NCI-H2196 (cell line): ENCODE data around the gene WDR82.

Source experiments
- DNase-seq: peaks from one replicate; lab custom pipeline; 2025; ENCODE audit not compliant: unreplicated experiment; lab: John Stamatoyannopoulos, UW

The WDR82 gene

DNA sequence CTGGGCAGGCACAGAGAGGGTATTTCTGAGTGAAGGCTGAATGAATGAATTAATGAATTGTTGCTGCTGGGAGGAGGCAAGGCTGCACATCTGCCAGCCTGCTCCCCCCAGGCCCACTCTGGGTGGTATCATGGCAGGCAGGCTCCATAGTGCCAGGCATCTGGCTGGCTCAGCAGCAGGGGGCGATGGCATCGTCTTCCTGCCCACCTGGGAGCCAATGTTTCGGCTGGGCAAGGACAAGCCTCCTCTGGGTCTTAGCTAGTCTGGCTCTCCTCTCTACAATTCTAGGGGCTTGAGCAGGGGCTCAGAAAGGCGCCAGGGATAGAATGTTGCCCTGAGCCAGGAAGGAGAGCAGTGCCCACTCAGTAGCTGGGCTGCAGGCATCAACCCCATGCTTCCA lies 51.3 kb downstream of the WDR82 start:
- DNase-seq, result no peak

DNA sequence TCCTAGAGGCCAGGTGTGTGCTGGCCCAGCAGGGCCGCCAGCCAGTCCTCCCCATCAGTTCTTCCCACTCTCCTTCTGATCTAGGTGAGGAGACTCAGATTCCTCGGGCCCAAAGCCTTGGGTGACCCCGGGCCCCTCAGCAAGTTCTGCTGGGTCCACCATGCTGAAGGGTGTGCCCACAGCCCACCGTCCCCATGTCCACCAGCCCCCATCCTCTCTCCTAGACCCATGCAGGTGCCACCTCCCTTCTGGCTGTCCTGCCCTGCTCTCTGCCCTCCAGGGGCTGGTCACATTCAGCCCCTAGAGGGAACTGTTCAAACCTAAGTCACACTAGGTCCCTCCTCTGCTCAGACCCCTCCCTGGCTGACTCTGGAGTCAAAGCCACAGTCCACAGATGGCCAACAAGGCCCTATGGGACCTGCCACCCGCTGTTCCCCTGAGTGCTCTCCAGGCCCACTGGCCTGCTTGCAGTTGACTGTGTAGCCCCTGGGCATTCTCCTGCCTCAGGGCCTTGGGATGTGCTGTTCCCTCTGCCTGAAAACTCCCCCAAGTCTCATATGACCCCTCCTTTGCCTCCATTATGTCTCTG lies 52.1 kb downstream of the WDR82 start:
- DNase-seq, result no peak

DNA sequence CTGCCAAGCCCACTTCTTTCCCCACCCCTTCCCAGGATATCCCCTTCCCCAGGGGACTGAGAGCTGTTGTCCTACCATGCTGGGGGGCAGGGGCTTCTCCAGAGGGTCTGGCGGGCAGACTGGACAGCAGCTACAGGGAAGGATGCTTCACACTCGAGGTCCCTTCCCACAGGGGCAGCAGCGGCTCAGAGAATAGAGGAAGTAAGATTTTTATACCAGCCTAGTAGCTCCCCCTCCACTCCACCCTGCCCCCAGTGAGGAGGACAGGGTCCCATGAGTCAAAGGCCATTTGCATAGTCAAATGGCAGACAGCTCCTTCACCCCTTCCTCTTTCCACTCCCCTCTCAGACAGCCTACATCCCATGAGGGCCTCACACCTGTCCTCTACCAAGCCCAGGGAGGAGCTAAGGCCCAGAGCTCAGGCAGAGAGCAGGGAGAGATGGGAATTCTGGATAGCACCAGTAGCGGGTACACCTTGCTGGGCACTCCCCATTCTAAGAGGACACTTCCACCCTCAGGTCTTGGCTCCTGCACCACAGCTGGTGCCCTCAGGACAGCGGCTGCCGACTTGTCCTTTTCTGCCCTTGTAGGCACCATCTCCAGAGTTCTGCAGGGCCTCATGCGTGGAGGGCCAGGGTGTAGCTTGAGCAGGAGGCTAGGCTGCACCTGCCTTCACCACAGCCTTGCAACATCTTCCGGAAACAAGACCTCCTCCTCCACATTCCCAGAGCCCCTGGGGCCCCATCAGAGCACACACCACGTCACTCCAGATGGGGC lies 52.8 kb downstream of the WDR82 start, which contains the start of gene TLR9:
TSS of gene TLR9 (minus strand) at position 194 of the 777 bp plus-strand sequence. CDS start at position 78, 116 bp downstream.
- no peak for DNase-seq

DNA sequence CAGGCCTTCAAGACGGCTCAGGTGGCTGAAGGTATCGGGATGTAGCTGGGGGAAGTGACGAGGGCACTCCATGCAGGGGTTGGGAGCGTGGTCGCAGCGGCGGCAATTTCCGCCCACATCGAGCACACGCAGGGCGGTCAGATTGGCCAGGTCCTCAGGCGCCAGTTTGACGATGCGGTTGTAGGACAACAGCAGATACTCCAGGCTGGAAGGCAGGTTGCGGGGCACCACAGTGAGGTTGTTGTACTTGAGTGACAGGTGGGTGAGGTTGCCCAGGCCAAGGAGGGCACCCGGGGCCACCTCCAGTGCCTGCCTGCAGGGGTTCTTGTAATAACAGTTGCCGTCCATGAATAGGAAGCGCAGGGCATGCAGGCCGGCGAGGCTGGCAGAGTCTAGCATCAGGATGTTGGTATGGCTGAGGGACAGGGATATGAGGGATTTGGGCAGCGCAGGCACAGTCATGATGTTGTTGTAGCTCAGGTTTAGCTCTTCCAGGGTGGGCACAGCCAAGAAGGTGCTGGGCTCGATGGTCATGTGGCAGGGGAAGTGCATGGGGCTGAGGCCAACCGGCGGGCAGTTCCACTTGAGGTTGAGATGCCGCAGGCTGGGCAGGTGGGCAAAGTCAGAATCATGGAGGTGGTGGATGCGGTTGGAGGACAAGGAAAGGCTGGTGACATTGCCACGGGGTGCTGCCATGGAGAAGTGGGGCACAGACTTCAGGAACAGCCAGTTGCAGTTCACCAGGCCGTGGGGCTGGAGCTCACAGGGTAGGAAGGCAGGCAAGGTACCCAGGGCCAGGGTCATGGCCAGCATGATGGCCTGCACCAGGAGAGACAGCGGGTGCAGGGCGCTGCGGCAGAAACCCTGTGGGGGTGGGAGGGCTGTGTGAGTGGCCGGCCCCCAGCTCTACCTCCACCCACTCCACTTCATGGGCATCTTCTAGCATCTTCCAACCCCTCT lies 54.7 kb downstream of the WDR82 start:
- no peak for DNase-seq

- no peak for DNase-seq
Measured at GRCh38 chr3:52222319-52223221, 55.9 kb downstream of the WDR82 start.

- DNase-seq, result peak; percentile 16
Measured at GRCh38 chr3:52221563-52222318, 56.7 kb downstream of the WDR82 start.

DNA sequence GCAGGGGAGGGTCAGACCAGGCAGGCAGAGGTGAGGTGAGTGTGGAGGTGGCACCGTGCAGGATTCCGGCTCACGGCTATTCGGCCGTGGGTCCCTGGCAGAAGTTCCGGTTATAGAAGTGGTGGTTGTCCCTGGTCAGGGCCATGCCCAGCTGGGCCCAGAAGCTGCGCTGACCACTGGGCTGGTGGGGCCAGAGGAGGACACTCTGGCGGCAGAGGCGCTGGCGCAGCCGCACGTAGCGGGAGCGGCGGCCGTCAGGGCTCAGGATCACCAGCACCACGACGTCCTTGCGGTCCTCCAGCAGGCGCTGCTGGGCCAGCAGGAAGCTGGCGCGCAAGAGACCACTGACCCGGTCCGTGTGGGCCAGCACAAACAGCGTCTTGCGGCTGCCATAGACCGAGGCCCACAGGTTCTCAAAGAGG lies 57.3 kb downstream of the WDR82 start:
- no peak for DNase-seq

DNA sequence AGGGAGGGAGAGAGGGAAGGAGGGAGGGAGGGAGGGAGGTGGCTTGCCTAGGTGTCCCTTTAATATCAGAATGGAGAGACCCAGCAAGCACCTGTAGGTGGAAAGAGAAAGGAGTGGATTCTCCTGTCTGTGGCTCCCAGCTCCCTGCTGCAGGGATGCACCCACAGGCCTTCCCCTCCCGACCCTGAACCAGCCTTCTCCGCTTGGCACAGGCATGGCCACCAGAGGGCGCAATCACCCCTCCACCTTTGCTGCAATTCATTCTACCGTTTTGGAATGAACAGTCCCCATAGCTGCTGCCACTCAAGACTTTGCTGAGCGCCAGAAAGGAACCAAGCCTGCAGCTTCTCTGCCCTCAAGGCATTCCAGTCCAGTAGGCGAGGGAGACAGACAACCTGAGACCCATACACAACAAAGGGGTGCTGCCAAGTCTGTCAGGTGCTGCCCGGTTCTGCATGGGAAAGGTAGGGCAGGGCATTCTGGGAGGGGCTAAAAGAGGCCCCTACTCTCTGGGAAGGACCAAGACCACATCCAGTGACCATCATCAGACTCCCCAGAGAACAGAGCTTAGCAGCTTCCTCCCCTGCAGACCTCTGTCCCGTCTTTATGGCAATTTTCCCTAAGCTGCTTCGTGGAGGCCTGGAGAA lies 57.9 kb downstream of the WDR82 start:
- DNase-seq, result peak; percentile 53

DNA sequence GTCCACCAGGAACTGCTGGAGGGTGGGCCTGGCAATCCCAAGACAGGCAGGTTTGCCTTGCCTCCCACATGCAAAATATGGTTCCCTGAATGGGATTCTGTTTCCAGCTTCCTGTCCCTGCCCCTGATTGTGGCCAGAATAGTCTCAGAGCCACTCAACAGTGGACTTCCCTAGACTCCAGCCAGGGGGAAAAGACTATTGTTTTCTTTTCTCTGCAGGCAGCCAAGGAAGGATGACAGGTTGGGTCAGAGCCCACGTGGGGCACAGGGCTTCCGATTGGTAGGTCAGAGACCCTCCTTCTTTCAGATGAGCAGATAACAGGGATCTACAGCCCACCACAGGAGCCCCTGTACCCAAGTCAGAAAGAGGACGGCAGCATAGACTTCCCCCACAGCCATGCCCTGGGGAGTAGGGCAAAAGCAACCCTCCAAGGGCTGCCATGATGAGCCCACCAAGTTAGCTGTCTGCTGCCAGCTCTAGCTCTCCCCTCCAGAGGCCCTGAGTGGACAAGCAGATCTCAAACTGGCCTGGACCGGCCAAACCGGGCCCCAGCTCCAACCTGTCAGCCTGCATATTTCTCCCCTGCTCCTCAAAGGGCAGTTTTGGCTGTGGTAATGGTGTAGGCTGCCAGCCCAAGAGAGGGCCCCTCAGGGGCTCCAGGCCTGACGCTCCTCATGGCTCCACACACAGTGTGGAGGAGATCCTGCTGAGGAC lies 59.4 kb downstream of the WDR82 start:
- DNase-seq, result no peak

GRCh38 chr3:52218454-52218853 lies 60.0 kb downstream of the WDR82 start:
- no peak for DNase-seq

DNA sequence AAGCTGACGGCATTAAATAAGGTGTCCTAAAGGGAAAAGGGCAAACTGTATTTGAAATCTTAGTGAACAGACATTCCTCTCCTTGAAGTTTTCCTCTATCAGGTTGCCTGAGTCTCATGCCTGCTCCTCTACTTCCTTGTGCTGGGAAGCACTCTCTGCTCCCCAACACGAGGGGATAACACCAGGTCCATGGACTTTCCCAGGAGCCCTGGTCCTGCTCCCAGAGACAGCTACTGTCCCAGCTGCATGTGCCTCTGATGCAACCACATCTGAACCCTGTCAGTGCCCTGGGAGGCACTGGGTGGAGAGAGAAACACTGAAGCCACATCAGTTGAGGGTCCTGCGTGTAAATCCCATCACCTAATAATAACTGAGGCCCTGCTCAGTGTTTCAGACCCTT lies 60.4 kb downstream of the WDR82 start:
- DNase-seq, result no peak

DNA sequence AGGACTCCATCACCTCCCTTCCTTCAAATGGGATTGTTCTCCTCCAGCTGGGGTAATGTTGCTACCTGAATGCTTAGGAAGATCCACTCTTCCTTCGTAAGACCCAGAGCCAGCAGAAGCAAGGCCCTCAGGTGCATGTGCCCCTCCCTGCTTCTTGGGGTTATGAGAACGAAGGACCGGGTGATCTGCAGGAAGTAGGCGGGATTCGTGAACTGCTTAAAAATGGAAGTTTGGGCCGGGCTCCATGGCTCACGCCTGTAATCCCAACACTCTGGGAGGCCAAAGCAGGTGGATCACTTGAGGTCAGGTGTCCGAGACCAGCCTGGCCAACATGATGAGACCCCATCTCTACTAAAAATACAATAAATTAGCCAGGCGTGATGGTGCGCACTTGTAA lies 61.0 kb downstream of the WDR82 start:
- no peak for DNase-seq

- peak; percentile 85 for DNase-seq
Measured at GRCh38 chr3:52216585-52217408, 61.7 kb downstream of the WDR82 start.

DNA sequence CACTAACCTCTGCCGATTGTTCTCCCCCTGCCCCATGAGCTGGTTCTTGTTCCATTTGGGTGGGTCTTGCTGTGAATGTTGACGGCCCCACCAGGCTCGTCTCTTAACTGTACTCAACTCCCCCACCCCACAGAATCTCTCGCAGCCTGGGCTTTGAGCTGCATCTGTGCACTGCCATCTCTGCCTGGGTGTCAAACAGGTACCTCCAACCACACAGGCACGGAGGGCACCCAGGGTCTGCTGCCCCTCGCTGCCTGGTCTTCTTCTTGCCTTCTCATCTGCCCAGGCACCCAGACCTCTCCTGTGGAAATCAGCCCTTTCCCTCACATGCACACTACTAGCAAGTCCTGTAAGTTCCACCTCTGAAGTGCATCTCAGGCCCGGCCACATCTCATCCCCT lies 63.1 kb downstream of the WDR82 start:
- DNase-seq, result no peak

GRCh38 chr3:52213901-52214300 lies 64.5 kb downstream of the WDR82 start:
- DNase-seq, result no peak

GRCh38 chr3:52213005-52213404 lies 65.4 kb downstream of the WDR82 start:
- no peak for DNase-seq

- DNase-seq, result no peak
Measured at GRCh38 chr3:52211268-52211891, 67.1 kb downstream of the WDR82 start.
